Prostate gland (tissue), 2 donors: ENCODE data around the gene CTSD.
"Not testable (repeated sequence)": the region's sequence is repeated elsewhere in the genome, so short reads cannot be mapped to it uniquely, and the experiment has no call there.

Experiments used
- CTCF ChIP-seq, 4 experiments: fragments of 200-600 bp in 2 of 4; fragments of 450-650 bp in 2 of 4; sonication (generic) in 2 of 4; IDR thresholded peaks; 1 replicate in 3 of 4; 2 replicates in 1 of 4; pipeline ENCODE4 v1.5.1; 2016 to 2019; ENCODE audit warnings: antibody characterized with exemption in 4 of 4, mild to moderate bottlenecking in 2 of 4, moderate library complexity in 2 of 4
- POLR2A ChIP-seq: fragments of 450-650 bp; IDR thresholded peaks from one replicate; pipeline ENCODE4 v1.6.1; 2016; ENCODE audit warnings: antibody characterized with exemption, mild to moderate bottlenecking

- TF ChIP-seq CTCF (IDR thresholded peaks at IDR 0.05); POLR2A: not testable (repeated sequence)
Observed at GRCh38 chr11:1769304-1769936, 5.7 kb upstream of the CTSD start.
